ENCODE data around the gene DDIT4.

DDIT4 gene

DNA sequence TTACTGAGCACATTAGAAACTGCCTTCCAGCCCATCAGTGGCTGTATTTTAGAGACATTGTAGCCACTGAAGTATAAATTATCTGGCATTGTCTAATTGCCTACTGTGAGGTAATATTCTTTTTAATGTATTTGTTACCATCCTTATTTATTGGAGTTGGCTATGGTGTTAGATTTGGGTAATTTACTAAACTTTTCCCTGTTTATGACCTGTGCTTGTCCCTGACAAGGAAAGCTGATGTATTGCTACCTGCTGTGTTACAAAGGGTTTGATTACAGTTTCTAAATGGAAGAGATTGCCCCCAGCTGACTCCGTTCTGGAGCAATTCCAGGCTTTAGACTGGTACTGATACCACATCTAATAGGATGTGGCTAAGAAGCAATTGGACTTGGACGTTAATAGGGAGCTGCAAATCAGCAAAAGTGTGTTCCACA lies 45.4 kb upstream of the DDIT4 start:
- no peak overlapping the region for H3K9ac ChIP-seq
- peaks cover 7% of the 10 kb centered on the region; the same call in 1 of the 2 replicates for H3K79me2 ChIP-seq (ENCODE audit: insufficient read depth, low read depth)
- no peak overlapping the region for H2AFZ ChIP-seq (ENCODE audit: low read depth)
- H3K27me3 ChIP-seq (ENCODE audit: insufficient read depth, low read depth) = no peaks in the 10 kb centered on the region
- H3K4me1 ChIP-seq (ENCODE audit: low read depth, poor library complexity, severe bottlenecking) = peaks cover 29% of the 10 kb centered on the region
- no peak overlapping the region for H3K27ac ChIP-seq
- H3K4me2 ChIP-seq = no peak overlapping the region
- TF ChIP-seq, protein P1, sequence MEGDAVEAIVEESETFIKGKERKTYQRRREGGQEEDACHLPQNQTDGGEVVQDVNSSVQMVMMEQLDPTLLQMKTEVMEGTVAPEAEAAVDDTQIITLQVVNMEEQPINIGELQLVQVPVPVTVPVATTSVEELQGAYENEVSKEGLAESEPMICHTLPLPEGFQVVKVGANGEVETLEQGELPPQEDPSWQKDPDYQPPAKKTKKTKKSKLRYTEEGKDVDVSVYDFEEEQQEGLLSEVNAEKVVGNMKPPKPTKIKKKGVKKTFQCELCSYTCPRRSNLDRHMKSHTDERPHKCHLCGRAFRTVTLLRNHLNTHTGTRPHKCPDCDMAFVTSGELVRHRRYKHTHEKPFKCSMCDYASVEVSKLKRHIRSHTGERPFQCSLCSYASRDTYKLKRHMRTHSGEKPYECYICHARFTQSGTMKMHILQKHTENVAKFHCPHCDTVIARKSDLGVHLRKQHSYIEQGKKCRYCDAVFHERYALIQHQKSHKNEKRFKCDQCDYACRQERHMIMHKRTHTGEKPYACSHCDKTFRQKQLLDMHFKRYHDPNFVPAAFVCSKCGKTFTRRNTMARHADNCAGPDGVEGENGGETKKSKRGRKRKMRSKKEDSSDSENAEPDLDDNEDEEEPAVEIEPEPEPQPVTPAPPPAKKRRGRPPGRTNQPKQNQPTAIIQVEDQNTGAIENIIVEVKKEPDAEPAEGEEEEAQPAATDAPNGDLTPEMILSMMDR (conservative IDR thresholded peaks at IDR 0.05; ENCODE audit: low read depth, low read length) = no peak
- H4K20me1 ChIP-seq (ENCODE audit: insufficient read depth) = no peaks in the 10 kb centered on the region
- 0 out of 2 replicates have a peak, but pooled peaks cover under 1% of the 10 kb centered on the region for H3K36me3 ChIP-seq (ENCODE audit: insufficient read depth)
- H3K4me3 ChIP-seq (IDR thresholded peaks at IDR 0.05; ENCODE audit: insufficient read depth, low read depth, low read length) = no peak overlapping the region

DNA sequence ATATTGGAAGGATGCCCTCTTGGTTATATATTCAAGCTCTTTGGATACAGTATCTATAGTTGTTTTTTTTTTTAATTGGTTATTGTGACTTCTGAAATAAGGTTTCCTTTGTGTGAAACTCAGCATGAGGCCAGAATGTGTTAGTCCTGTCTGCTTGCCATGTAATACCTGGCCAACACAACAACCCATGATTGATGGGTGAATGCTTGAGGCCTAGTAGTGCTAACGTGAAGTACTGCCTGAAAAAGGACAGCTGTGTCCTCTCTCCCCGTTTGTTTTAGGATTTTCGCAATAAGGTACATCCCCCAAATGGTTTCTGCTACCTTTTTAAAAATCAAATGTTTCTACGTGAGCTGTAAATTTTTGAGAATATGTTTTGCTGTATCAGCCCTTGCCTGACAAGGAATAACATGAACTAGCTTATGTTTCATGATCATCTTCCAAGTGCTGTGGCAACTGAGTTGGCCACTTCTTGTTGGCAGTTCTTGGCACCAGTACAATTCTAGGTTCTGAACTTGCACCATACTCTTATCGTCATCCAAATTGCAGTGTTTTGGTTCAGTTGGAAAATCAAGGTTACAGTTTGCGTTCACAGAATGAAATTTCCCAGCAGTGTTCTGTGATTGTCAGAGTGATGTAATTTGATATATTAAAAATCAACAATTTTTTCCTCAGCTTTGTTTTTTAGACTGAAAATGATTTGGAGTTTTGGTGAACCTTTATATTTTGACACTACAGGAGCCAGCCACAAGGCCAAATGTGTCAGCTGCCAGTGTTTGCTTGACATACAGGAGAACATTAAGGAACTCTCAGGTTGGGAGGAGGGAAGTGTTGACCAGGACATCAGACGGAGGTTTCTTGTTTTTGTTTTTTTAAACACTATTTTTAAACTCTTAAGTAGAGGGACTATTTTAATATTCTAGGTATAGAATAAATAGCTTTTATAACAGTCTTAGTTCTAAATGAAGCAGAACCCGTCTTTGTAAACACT lies 44.2 kb upstream of the DDIT4 start:
- no peaks in the 10 kb centered on the region for H4K20me1 ChIP-seq (ENCODE audit: insufficient read depth)
- no peak overlapping the region for H3K27ac ChIP-seq
- H3K79me2 ChIP-seq (ENCODE audit: insufficient read depth, low read depth) = no peaks in the 10 kb centered on the region; the same call in 1 of the 2 replicates
- H3K27me3 ChIP-seq (ENCODE audit: insufficient read depth, low read depth) = no peaks in the 10 kb centered on the region
- H3K4me1 ChIP-seq (ENCODE audit: low read depth, poor library complexity, severe bottlenecking) = peaks cover 22% of the 10 kb centered on the region
- 0 out of 2 replicates have a peak, but pooled peaks cover 5% of the 10 kb centered on the region for H3K36me3 ChIP-seq (ENCODE audit: insufficient read depth)
- H2AFZ ChIP-seq (ENCODE audit: low read depth) = no peak overlapping the region
- TF ChIP-seq, protein P1 (conservative IDR thresholded peaks at IDR 0.05; ENCODE audit: low read depth, low read length) = no peak
- H3K4me3 ChIP-seq (IDR thresholded peaks at IDR 0.05; ENCODE audit: insufficient read depth, low read depth, low read length) = no peak overlapping the region
- no peak overlapping the region for H3K9ac ChIP-seq
- H3K4me2 ChIP-seq = no peak overlapping the region

DNA sequence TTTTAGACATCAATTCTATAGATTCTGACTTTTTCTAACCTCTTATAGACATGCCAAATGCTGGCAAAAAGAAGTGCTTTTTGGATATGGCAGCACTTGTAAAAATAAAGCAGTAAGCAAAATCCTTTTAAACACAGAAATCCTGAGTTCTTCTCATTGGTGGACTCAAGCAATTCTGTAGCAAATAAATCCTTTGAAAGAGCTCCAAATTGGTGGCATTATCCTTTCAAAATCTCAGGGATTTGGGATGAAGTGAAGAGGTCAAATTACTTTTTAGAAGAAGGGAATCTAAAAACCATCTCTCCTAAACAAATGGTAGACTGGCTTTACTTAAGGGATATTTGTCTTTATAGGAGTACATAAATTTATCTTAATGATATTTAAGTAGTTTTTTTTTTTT lies 40.1 kb upstream of the DDIT4 start:
- no peak overlapping the region for H3K4me2 ChIP-seq

DNA sequence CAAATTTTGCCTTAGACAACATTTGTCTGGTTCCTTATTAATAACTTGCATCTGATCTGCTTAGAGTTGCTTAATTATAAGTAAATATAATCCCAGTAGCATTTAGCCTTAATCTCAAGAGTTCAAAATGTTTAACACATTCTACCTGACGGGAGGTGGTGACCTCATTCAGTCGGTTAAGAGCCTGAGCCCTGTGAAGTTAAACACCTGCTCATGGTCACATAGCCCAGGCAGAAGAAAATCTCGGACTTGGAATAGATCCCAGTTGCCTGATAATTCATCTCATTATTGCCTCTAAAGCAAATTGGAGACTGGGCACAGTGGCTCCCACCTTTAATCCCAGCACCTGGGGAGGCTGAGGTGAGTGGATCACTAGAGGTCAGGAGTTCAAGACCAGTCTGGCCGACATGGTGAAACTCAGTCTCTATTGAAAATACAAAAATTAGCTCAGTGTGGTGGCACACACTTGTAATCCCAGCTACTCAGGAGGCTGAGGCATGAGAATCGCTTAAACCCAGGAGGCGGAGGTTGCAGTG lies 39.1 kb upstream of the DDIT4 start:
- TF ChIP-seq, protein P1 (conservative IDR thresholded peaks at IDR 0.05; ENCODE audit: low read depth, low read length) = no peak
- Histone ChIP-seq H3K27ac (no peak overlapping the region), H3K36me3 (ENCODE audit: insufficient read depth) (0 out of 2 replicates have a peak, but pooled peaks cover 5% of the 10 kb centered on the region)

More for the DNA sequence above, 40.1 kb upstream of the DDIT4 start:
- Histone ChIP-seq H2AFZ (ENCODE audit: low read depth) (no peak overlapping the region), H3K4me3 (IDR thresholded peaks at IDR 0.05; ENCODE audit: insufficient read depth, low read depth, low read length) (no peak overlapping the region), H3K79me2 (ENCODE audit: insufficient read depth, low read depth) (no peaks in the 10 kb centered on the region; the same call in 1 of the 2 replicates), H3K4me1 (ENCODE audit: low read depth, poor library complexity, severe bottlenecking) (peaks cover 10% of the 10 kb centered on the region), H3K9ac (no peak overlapping the region), H3K27ac (0 out of 2 replicates have a peak overlapping the region, but pooled peaks have one; percentile 6), H3K36me3 (ENCODE audit: insufficient read depth) (0 out of 2 replicates have a peak, but pooled peaks cover 5% of the 10 kb centered on the region), H3K27me3 (ENCODE audit: insufficient read depth, low read depth) (no peaks in the 10 kb centered on the region), H4K20me1 (ENCODE audit: insufficient read depth) (no peaks in the 10 kb centered on the region)
- TF ChIP-seq, protein P1 (conservative IDR thresholded peaks at IDR 0.05; ENCODE audit: low read depth, low read length) = no peak

More for the DNA sequence above, 39.1 kb upstream of the DDIT4 start:
- Histone ChIP-seq H3K4me3 (IDR thresholded peaks at IDR 0.05; ENCODE audit: insufficient read depth, low read depth, low read length) (no peak overlapping the region), H2AFZ (ENCODE audit: low read depth) (no peak overlapping the region), H3K9ac (no peak overlapping the region), H3K4me1 (ENCODE audit: low read depth, poor library complexity, severe bottlenecking) (peaks cover 1% of the 10 kb centered on the region), H3K27me3 (ENCODE audit: insufficient read depth, low read depth) (no peaks in the 10 kb centered on the region), H4K20me1 (ENCODE audit: insufficient read depth) (no peaks in the 10 kb centered on the region), H3K4me2 (no peak overlapping the region), H3K79me2 (ENCODE audit: insufficient read depth, low read depth) (no peaks in the 10 kb centered on the region; the same call in 1 of the 2 replicates)
